ENCODE data around the gene BBIP1.

BBIP1 gene, protein sequence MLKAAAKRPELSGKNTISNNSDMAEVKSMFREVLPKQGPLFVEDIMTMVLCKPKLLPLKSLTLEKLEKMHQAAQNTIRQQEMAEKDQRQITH

DNA sequence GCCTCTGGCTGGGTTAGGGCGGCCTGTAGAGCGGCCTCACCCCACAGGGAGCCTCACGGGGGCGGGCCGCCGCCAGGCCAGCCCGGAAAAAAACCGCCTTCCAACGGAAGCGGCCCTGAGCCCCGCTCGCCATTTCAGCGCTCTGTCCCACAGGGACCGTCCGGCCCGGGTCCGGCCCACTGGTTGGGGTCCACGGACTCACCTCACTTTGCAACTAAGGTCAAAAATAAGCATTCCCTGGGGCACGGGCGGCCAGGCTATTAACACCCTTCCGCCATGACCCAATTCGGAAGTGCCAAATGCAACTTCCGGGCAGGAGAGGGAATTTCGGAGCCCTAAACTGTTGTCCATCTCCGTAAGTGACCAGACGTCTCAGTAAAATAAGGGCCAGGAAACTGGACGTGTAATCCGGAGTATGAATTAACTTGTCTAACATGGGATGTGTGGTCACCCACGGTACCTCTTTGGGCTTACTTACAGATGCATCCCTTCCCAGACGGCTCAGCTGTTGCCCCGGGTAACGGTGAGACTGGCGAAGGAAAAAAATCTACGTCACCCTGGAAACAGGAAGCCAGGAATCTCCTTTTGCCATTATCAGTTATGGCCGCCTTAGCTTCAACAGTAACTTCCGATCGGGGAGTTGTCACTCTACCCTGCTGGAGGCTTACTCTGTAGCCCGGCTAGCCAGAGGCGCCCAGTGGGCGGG, at the start of gene BBIP1:
Gene BBIP1 (minus strand): TSS at position 538 of the 706 bp plus-strand sequence. CDS start 1,023 bp downstream, outside the sequence.
- peak; percentile 96 for DNase-seq (ENCODE audit: low read depth)
- peak within 1 kb of the TSS; percentile 96 for H3K4me3 ChIP-seq (ENCODE audit: low read depth, low read length)
- TF ChIP-seq, protein P1, sequence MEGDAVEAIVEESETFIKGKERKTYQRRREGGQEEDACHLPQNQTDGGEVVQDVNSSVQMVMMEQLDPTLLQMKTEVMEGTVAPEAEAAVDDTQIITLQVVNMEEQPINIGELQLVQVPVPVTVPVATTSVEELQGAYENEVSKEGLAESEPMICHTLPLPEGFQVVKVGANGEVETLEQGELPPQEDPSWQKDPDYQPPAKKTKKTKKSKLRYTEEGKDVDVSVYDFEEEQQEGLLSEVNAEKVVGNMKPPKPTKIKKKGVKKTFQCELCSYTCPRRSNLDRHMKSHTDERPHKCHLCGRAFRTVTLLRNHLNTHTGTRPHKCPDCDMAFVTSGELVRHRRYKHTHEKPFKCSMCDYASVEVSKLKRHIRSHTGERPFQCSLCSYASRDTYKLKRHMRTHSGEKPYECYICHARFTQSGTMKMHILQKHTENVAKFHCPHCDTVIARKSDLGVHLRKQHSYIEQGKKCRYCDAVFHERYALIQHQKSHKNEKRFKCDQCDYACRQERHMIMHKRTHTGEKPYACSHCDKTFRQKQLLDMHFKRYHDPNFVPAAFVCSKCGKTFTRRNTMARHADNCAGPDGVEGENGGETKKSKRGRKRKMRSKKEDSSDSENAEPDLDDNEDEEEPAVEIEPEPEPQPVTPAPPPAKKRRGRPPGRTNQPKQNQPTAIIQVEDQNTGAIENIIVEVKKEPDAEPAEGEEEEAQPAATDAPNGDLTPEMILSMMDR (IDR thresholded peaks at IDR 0.05; ENCODE audit: insufficient read depth, low read depth, low read length, missing control alignments): no peak

DNA sequence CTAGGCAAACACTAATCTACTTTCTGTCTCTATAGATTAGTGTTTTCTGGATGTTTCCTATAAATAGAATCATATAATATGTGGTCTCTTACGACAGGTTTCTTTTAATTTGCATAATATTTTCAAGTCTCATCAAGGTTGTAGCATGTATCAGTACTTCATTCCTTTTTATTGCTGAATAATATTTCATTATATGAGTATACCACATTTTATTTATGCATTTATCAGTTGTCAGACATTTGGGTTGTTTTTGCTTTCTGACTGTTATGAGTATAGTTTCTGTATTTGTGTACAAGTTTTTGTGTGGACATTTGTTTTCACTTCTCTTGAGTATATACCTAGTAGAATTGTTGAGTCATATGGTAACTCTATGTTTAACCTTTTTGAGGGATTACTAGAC, 48.7 kb upstream of the BBIP1 start:
- TF ChIP-seq, protein P1 (IDR thresholded peaks at IDR 0.05; ENCODE audit: insufficient read depth, low read depth, low read length, missing control alignments): no peak
- no peak for DNase-seq (ENCODE audit: low read depth)
- no peak overlapping the region for H3K4me3 ChIP-seq (ENCODE audit: low read depth, low read length)

DNA sequence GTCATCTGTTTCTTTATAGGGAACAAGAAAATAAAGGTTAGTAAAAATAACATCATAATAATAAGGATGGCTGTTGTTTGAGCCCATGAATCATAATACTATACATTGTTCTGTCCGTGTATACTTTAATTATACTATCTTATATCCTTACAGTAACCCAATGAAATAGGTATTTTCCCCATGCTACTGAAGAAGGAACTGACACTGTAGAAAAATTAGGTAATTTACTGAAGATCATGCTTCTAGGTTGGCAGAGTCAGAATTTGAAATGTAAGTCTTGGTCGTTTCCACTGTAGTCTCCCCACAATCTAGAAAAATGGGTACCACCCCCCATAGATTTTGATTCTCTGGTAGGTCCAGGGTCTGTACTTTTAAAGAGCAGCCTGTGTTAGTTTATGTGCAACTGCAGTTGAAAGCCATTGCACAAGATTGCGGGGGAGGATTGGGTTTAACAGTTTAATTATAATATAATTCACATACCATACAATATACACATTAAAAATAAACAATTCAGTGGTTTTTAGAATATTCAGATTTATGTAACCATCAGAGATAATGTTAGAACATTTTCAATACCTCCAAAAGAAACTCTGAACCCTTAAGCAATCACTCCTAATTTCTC, 48.1 kb upstream of the BBIP1 start:
- no peak for DNase-seq (ENCODE audit: low read depth)
- TF ChIP-seq, protein P1 (IDR thresholded peaks at IDR 0.05; ENCODE audit: insufficient read depth, low read depth, low read length, missing control alignments): no peak

DNA sequence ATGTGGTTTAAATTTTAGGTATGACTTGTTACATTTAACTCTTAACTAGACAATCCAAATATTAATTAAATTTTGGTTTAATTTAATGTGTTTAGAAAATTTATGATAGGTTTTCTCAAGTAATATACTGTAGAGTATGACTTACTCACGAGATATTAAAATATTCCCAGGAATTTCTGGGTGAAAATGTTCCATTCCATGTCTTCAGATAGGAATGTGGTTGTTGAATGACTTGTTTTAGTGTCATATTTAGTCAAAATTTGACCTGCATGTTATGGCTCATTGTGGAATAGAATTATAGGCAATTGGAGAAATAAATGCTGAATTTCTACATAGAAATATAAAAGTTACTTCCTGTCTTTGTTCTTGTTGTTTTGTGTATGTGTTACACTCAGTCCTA, 47.2 kb upstream of the BBIP1 start:
- TF ChIP-seq, protein P1 (IDR thresholded peaks at IDR 0.05; ENCODE audit: insufficient read depth, low read depth, low read length, missing control alignments): no peak
- no peak for DNase-seq (ENCODE audit: low read depth)
- H3K4me3 ChIP-seq (ENCODE audit: low read depth, low read length): no peak overlapping the region

More for the DNA sequence above, 48.1 kb upstream of the BBIP1 start:
- no peak overlapping the region for H3K4me3 ChIP-seq (ENCODE audit: low read depth, low read length)

DNA sequence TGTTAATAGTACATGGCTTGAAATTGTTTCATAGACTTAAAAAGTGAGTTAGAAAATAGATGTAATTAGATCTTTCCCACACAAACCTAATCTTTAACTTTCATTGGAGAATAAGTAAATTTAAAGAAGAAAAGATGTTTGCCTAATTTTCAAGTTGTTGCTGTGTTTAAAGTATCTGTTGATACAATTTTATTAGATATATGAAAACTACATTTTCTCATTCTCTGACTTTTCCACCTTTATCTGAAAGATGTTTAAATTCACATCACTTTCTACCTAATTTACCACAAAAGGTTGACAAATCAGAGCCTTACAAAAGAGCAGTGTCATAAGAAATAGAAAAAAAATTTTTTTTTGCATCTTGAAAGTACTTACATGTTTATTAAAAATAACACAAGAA, 46.2 kb upstream of the BBIP1 start:
- no peak overlapping the region for H3K4me3 ChIP-seq (ENCODE audit: low read depth, low read length)
- DNase-seq (ENCODE audit: low read depth): no peak
- TF ChIP-seq, protein P1 (IDR thresholded peaks at IDR 0.05; ENCODE audit: insufficient read depth, low read depth, low read length, missing control alignments): no peak

DNA sequence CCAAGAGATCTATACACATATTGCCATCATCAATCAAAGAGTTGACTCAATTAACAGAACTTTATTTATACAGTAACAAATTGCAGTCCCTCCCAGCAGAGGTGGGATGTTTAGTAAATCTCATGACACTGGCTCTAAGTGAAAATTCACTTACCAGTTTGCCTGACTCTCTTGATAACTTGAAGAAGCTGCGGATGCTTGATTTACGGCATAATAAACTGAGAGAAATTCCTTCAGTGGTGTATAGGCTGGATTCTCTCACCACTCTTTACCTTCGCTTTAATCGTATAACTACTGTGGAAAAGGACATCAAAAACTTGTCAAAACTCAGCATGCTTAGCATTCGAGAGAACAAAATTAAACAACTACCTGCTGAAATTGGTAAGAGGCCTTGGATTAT, 45.7 kb upstream of the BBIP1 start:
- DNase-seq (ENCODE audit: low read depth): no peak
- no peak overlapping the region for H3K4me3 ChIP-seq (ENCODE audit: low read depth, low read length)
- TF ChIP-seq, protein P1 (IDR thresholded peaks at IDR 0.05; ENCODE audit: insufficient read depth, low read depth, low read length, missing control alignments): no peak
